Right lobe of liver (tissue), 6 donors: ENCODE measurements around the gene NOC2L. TPM values are rescaled to one million over a fixed set of nuclear protein-coding genes. Genes with fewer than 3 reads are reported as not detected.

Experiments used
- ATAC-seq, 4 donors: fragments of 200-7000 bp; cut with Tn5 transposase; one replicate each; pipeline ENCODE4 v1.9.1; 2020; ENCODE audit warnings: mild to moderate bottlenecking in 4 of 4, moderate library complexity in 4 of 4
- DNase-seq, 3 donors: peaks; one replicate each; pipeline ENCODE4 v3.0.0-alpha.2; 2020
- H3K27ac ChIP-seq, 3 donors: fragments of 200-600 bp; one replicate each; pipeline ENCODE4 v1.8.0; 2022
- H3K27me3 ChIP-seq, 2 donors: fragments of 200-600 bp; one replicate each; pipeline ENCODE4 v1.8.0; 2022
- H3K36me3 ChIP-seq, 4 donors: fragments of 200-600 bp; sonication (generic) in 1 of 4; one replicate each; pipeline versions ENCODE4 v1.5.1 to v1.8.0; 2017 to 2022; ENCODE audit warnings: control low read depth in 1 of 4
- H3K4me1 ChIP-seq, 4 donors: fragments of 200-600 bp; sonication (generic) in 1 of 4; one replicate each; pipeline versions ENCODE4 v1.5.1 to v1.8.0; 2017 to 2022; ENCODE audit warnings: control low read depth in 1 of 4
- H3K4me3 ChIP-seq, 3 donors: fragments of 200-600 bp; one replicate each; pipeline ENCODE4 v1.8.0; 2022
- H3K9me3 ChIP-seq, 4 donors: fragments of 200-600 bp; sonication (generic) in 1 of 4; one replicate each; pipeline versions ENCODE4 v1.5.1 to v1.8.0; 2017 to 2022; ENCODE audit warnings: control low read depth in 1 of 4
- POLR2A ChIP-seq: fragments of 450-650 bp; IDR thresholded peaks from one replicate; pipeline ENCODE4 v1.6.1; 2017; ENCODE audit warnings: antibody characterized with exemption, mild to moderate bottlenecking
- WGBS: methylation state at CpG from one replicate; pipeline ENCODE4 v1.1.6; 2018; ENCODE audit warnings: low coverage, low lambda C conversion rate; ENCODE audit not compliant: insufficient coverage; ENCODE audit errors: missing lambda C conversion rate; 5-methylcytosine and 5-hydroxymethylcytosine counted together
- intact Hi-C, 2 donors: fragments of 100-400 bp; cut with DNase I; formaldehyde crosslinking; loops; one replicate each; pipeline versions ENCODE4 v1.11.2 to v1.14.1; 2022
- total RNA-seq, 6 experiments: library from RNA; depleted of rRNA in 2 of 6; stranded (reverse); fragments of >200 nt in 2 of 6; fragmentation: NEBNext Ultra II Directional in 3 of 6; extraction: Animal tissue kit (Norgen Biotek cat#: 25700) in 3 of 6; gene quantifications; one replicate each; pipeline versions ENCODE4 v1.1.0 to v1.2.4, GENCODE V29; 2016 to 2023
- TF ChIP-seq, protein P1 (sequence below), 4 donors: fragments of 200-600 bp in 3 of 4; fragments of 450-650 bp in 1 of 4; IDR thresholded peaks; one replicate each; pipeline versions ENCODE4 v1.5.1 to v1.8.0; 2016 to 2022; ENCODE audit warnings: antibody characterized with exemption in 4 of 4, mild to moderate bottlenecking in 2 of 4
- donor health status: DM: no; HTN: yes; CAD: no.
- donor health status: DM: no; HTN: no; CAD: no.
- donor health status: DM: no; HTN: no; CAD: no.
- donor health status: DM: no; HTN: yes; CAD: no.
- donor health status: DM: no; HTN: yes; CAD: no.

The NOC2L gene
- total RNA-seq, 6 experiments from 2014 or later, result 28.9 to 36.8 (median 30.2) TPM

DNA sequence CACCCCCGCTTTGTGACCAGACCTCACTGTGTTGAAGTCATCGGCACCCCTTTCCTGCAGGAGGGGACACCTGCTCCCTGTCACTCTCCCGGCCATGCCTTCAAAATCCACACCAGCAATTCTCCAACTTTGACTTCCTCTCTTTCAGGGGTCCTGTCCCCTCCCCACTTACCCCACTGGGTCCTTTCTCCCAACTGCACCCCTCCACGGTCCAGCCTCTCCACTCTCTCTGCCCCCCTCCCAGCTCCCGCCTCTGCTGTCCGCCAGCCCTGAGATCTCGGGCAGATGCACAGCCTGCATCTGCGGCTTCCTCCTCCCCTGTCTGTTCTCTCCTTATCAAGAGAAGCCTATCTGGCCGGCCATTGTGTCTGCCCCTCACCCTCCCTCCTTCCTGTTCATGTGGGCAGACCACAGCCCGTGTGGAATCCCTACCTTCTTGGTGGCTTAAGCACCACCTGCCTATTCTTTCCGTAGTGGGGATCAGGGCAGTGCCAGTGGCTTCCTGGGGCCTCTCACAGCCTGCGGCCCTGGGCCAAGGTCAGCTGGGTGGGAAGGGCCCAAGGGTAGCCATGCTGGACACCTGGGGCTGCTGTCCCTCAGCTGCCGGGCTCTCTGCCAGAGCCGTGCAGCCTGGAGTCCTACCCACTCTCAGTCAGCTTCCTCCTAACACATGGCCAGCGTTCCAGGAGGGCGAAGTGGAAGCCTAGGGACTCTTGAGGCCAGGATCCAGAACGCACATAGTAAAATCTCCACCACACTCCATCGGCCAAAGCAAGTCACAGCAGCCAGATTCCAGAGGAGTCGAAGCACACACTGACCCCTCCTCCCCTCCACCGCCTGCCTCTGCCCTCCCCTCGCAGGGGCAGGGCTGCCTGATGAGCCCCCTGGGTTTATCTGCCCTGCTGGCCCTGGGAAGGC lies 46.0 kb upstream of the NOC2L start:
- H3K27ac ChIP-seq, result peak overlapping the region; percentile 1 to 82 (median 78)

DNA sequence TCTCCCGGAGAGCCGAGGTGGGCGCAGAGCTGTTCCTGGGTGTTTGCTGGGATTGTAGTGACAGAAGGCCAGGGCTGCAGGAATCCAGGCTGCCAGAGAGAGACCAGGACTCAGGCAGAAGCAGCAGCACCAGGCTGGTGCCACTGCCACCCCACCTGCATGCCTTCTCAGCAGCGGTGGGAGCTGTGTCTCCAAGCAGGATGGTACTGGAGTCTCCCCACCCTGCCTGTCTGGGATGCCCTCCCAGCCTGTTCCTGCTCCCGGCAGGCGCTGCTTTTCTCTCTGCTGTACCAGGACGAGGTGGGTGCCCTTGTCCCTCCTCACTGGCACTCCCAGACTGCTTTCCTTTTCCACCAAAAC lies 45.3 kb upstream of the NOC2L start:
- H3K27me3 ChIP-seq, result no peaks in the 10 kb centered on the region
- 0% methylated on average over 1 of the region's 7 CpGs for WGBS
- no peak for DNase-seq
- intact Hi-C loops, result no loop called here
- TF ChIP-seq POLR2A, result no peak
- TF ChIP-seq, protein P1, sequence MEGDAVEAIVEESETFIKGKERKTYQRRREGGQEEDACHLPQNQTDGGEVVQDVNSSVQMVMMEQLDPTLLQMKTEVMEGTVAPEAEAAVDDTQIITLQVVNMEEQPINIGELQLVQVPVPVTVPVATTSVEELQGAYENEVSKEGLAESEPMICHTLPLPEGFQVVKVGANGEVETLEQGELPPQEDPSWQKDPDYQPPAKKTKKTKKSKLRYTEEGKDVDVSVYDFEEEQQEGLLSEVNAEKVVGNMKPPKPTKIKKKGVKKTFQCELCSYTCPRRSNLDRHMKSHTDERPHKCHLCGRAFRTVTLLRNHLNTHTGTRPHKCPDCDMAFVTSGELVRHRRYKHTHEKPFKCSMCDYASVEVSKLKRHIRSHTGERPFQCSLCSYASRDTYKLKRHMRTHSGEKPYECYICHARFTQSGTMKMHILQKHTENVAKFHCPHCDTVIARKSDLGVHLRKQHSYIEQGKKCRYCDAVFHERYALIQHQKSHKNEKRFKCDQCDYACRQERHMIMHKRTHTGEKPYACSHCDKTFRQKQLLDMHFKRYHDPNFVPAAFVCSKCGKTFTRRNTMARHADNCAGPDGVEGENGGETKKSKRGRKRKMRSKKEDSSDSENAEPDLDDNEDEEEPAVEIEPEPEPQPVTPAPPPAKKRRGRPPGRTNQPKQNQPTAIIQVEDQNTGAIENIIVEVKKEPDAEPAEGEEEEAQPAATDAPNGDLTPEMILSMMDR (IDR thresholded peaks at IDR 0.05), result no peak
- no peak overlapping the region for H3K27ac ChIP-seq
- H3K4me1 ChIP-seq, result peaks cover 0 to 48% (median 8%) of the 10 kb centered on the region in 4 donors
- ATAC-seq, result no peak
- no peaks in the 10 kb centered on the region for H3K36me3 ChIP-seq
- H3K9me3 ChIP-seq, result no peaks in the 10 kb centered on the region
- H3K4me3 ChIP-seq, result no peak overlapping the region

More for the DNA sequence above, 46.0 kb upstream of the NOC2L start:
- peak overlapping the region in 2 of 3 donors; percentile 45 to 48 for H3K4me3 ChIP-seq
- peaks cover 0 to 41% (median 8%) of the 10 kb centered on the region in 4 donors for H3K4me1 ChIP-seq
- no peaks in the 10 kb centered on the region for H3K9me3 ChIP-seq
- no peaks in the 10 kb centered on the region for H3K27me3 ChIP-seq
- TF ChIP-seq, protein P1 (IDR thresholded peaks at IDR 0.05), result no peak
- peak; percentile 60 for TF ChIP-seq POLR2A
- DNase-seq (peak; percentile 69 to 80 (median 69)), ATAC-seq (peak; percentile 34 to 60 (median 44))
- WGBS, result 25% methylated on average over 13 of the region's 21 CpGs
- intact Hi-C loops, result no loop called here
- H3K36me3 ChIP-seq, result no peaks in the 10 kb centered on the region

DNA sequence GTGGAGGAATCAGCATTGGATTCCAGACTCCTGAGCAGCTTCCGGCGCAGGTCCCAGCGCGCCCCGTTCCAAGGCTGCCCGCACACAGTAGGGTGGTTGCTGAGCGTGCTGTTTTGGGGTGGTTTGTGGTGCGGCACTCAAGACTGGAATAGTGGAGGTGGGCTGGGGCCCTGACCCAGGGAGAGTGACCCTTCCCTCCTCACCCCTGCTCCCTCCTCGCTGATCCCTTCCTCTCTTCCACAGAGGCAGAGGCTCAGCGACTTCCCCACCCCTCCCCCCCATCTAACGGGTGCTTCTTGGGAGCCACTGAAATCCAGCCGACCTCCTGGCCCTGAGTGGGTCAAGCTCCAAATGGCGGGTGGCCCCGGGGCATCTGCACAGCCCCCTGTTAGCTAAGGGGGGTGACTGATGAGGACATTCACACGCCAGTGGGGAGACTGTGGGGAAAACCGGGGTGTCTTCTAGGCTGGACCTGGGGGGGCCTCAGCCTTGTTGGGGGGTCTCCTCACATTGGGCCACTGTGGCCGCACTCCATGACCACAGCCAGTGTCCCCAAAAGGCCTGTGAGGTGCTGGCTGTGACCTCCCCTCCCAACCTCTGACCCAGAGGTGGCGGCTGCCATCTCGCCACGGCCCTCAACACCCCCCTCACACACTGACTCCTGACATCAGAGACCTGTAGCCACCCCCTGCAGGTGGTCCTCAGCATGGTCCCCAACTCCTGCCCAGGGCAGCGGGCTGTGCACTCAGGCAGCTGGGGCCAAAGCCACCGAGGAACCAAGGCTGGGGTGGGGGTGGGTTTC lies 44.8 kb upstream of the NOC2L start:
- TF ChIP-seq, protein P1 (IDR thresholded peaks at IDR 0.05), result no peak
- no peak for TF ChIP-seq POLR2A
- Histone ChIP-seq H3K27ac (no peak overlapping the region), H3K4me3 (no peak overlapping the region), H3K27me3 (no peaks in the 10 kb centered on the region), H3K4me1 (peaks cover 0 to 53% (median 8%) of the 10 kb centered on the region in 4 donors), H3K36me3 (no peaks in the 10 kb centered on the region), H3K9me3 (no peaks in the 10 kb centered on the region)
- WGBS, result 59% methylated on average over 4 of the region's 22 CpGs
- ATAC-seq (no peak), DNase-seq (no peak)
- intact Hi-C loops, result no loop called here

DNA sequence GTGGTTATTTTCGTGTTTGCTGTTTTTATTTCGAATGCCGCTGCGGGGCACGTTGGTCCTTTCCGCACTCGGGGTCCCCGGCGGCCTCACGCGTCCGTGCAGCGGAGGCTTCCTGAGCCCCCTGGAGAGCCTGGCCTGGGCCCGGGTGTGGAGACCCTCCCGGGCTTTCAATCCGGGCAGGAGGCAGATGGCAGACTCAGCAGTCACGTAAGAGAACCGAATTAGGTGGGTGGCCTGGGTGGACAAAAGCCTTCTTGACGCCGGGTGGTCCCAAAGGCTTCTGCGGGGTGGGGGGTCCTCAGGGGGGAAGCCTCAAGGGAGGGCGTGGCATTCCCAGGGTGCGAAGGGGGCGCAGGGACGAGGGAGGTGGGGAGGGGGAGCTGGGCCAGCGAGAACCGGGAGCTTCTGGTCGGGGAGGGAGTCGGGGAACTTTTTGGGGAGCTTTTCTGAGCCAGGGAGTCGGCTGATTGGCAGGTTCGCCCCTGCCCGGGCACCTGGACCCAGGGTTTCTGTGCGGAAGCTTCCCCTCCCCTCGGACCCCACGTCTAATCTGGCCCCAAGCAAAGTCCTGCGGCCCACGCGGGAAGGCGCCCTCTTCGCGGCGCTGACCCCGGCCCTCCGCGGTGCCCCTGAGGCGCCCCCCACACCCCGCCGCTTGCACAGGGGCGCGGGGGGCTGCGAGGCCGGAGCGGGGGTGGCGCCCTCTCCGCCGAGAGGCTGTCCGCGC lies 42.2 kb upstream of the NOC2L start:
- H3K27ac ChIP-seq, result peak overlapping the region; percentile 76 to 92 (median 80)
- ATAC-seq, result no peak
- DNase-seq, result peak in 2 of 3 donors; percentile 48 to 57
- peak overlapping the region; percentile 50 to 67 (median 58) for H3K4me3 ChIP-seq
- 1% methylated on average over 19 of the region's 58 CpGs for WGBS
- TF ChIP-seq POLR2A, result no peak
- TF ChIP-seq, protein P1 (IDR thresholded peaks at IDR 0.05), result no peak
- no peaks in the 10 kb centered on the region for H3K9me3 ChIP-seq
- no peaks in the 10 kb centered on the region for H3K36me3 ChIP-seq
- intact Hi-C loops, result no loop called here
- H3K4me1 ChIP-seq, result peaks cover 0 to 51% (median 6%) of the 10 kb centered on the region in 4 donors
- peaks cover 6 to 14% of the 10 kb centered on the region in 2 donors for H3K27me3 ChIP-seq
